ENCODE data around the gene SPON2.

DNA sequence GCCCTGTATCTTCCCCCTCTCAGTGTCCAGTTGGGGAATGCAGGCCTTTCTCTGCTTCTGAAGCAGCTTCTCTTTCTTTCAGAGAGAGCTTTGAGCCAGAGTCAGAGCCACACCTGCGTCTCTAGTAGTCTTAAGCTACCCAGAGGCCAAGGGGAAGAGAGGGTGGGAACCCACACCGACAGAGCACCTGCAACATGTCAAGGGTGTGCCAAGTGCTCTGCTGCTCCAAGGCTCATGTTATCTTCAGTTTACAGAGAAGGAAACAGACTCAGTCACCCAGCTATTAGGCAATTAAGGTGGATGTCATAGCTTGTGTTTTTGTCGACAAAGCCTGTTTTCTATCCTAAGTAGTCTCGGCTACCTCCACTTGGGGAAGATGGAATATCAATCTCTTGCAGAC, 36.3 kb downstream of the SPON2 start:
- TF ChIP-seq POLR2A (IDR thresholded peaks at IDR 0.05; ENCODE audit: low read length) (no peak), GATA1 (IDR thresholded peaks at IDR 0.05; ENCODE audit: low read depth, low read length) (no peak)
